T-helper 2 cell treated with Interferon-gamma antibody and Interleukin-4, amounts not matched to agents 5 μg/mL and 100 μg/mL, for 36 hours (primary cell): ENCODE measurements around the gene CPT1B.

ENCODE experiments used
- DNase-seq: peaks from one replicate; pipeline ENCODE4 v3.0.0; 2021; ENCODE audit warnings: low spot score
- H3K27ac Mint-ChIP-seq: one replicate; pipeline ENCODE4 v1.8.0; 2021; ENCODE audit warnings: mild to moderate bottlenecking, mixed read lengths
- H3K27me3 Mint-ChIP-seq: one replicate; pipeline ENCODE4 v1.8.0; 2021; ENCODE audit warnings: low read depth, mixed read lengths
- H3K36me3 Mint-ChIP-seq: one replicate; pipeline ENCODE4 v1.8.0; 2021; ENCODE audit warnings: low read depth, mixed read lengths
- H3K4me1 Mint-ChIP-seq: one replicate; pipeline ENCODE4 v1.8.0; 2021; ENCODE audit warnings: low read depth, mixed read lengths
- H3K4me3 Mint-ChIP-seq: one replicate; pipeline ENCODE4 v1.8.0; 2022; ENCODE audit warnings: mild to moderate bottlenecking, moderate library complexity, mixed read lengths
- H3K9me3 Mint-ChIP-seq: one replicate; pipeline ENCODE4 v1.8.0; 2021; ENCODE audit warnings: mixed read lengths

CPT1B gene

GRCh38 chr22:50530877-50531545, 47.2 kb downstream of the CPT1B start:
- peak overlapping the region; percentile 94 for H3K4me3 Mint-ChIP-seq

GRCh38 chr22:50530580-50530876, 47.7 kb downstream of the CPT1B start:
- no peak for DNase-seq
- H3K27me3 Mint-ChIP-seq: no peaks in the 10 kb centered on the region

More at GRCh38 chr22:50530877-50531545, 47.2 kb downstream of the CPT1B start:
- Mint-ChIP-seq H3K36me3 (peaks cover 13% of the 10 kb centered on the region), H3K27me3 (no peaks in the 10 kb centered on the region), H3K9me3 (no peaks in the 10 kb centered on the region), H3K4me1 (peaks cover 41% of the 10 kb centered on the region), H3K27ac (peak overlapping the region; percentile 99)
- DNase-seq: peak; percentile 86

GRCh38 chr22:50529897-50530579, 48.2 kb downstream of the CPT1B start, which contains the start of gene TYMP:
TYMP (minus strand) TSS chr22:50530012; CDS start chr22:50529709, 303 bp downstream.
- H3K27ac Mint-ChIP-seq: peak within 1 kb of the TSS; percentile 99
- H3K36me3 Mint-ChIP-seq: peaks cover 13% of the 10 kb centered on the region
- H3K4me3 Mint-ChIP-seq: peak within 1 kb of the TSS; percentile 94
- H3K4me1 Mint-ChIP-seq: peaks cover 41% of the 10 kb centered on the region
- peak; percentile 82 for DNase-seq
- no peaks in the 10 kb centered on the region for H3K9me3 Mint-ChIP-seq
- no peaks in the 10 kb centered on the region for H3K27me3 Mint-ChIP-seq

More at GRCh38 chr22:50530580-50530876, 47.7 kb downstream of the CPT1B start:
- Mint-ChIP-seq H3K4me3 (peak overlapping the region; percentile 94), H3K4me1 (peaks cover 41% of the 10 kb centered on the region), H3K27ac (peak overlapping the region; percentile 99), H3K9me3 (no peaks in the 10 kb centered on the region), H3K36me3 (peaks cover 13% of the 10 kb centered on the region)

- Mint-ChIP-seq H3K4me1 (peaks cover 44% of the 10 kb centered on the region), H3K27ac (peak overlapping the region; percentile 55), H3K4me3 (peak overlapping the region; percentile 66), H3K27me3 (no peaks in the 10 kb centered on the region), H3K36me3 (peaks cover 18% of the 10 kb centered on the region), H3K9me3 (no peaks in the 10 kb centered on the region)
- DNase-seq: no peak
These were observed 48.8 kb downstream of the CPT1B start for GRCh38 chr22:50529416-50529896.

GRCh38 chr22:50528682-50529415, 49.4 kb downstream of the CPT1B start:
- H3K27me3 Mint-ChIP-seq: no peaks in the 10 kb centered on the region

GRCh38 chr22:50527921-50528681, 50.1 kb downstream of the CPT1B start:
- Mint-ChIP-seq H3K27ac (peak overlapping the region; percentile 82), H3K9me3 (no peaks in the 10 kb centered on the region), H3K4me1 (peaks cover 34% of the 10 kb centered on the region), H3K4me3 (peak overlapping the region; percentile 82), H3K36me3 (peaks cover 25% of the 10 kb centered on the region), H3K27me3 (no peaks in the 10 kb centered on the region)
- no peak for DNase-seq

More at GRCh38 chr22:50528682-50529415, 49.4 kb downstream of the CPT1B start:
- H3K27ac Mint-ChIP-seq: peak overlapping the region; percentile 82
- no peaks in the 10 kb centered on the region for H3K9me3 Mint-ChIP-seq
- peaks cover 20% of the 10 kb centered on the region for H3K36me3 Mint-ChIP-seq
- H3K4me1 Mint-ChIP-seq: peaks cover 41% of the 10 kb centered on the region
- no peak for DNase-seq
- H3K4me3 Mint-ChIP-seq: peak overlapping the region; percentile 82

GRCh38 chr22:50526834-50527801, 51.1 kb downstream of the CPT1B start:
- Mint-ChIP-seq H3K27me3 (no peaks in the 10 kb centered on the region), H3K4me1 (peaks cover 28% of the 10 kb centered on the region), H3K36me3 (peaks cover 28% of the 10 kb centered on the region), H3K9me3 (no peaks in the 10 kb centered on the region), H3K4me3 (peak overlapping the region; percentile 82), H3K27ac (peak overlapping the region; percentile 82)
- peak; percentile 43 for DNase-seq

GRCh38 chr22:50526108-50526833, 52.0 kb downstream of the CPT1B start:
- Mint-ChIP-seq H3K36me3 (peaks cover 28% of the 10 kb centered on the region), H3K4me1 (peaks cover 28% of the 10 kb centered on the region), H3K27ac (peak overlapping the region; percentile 82), H3K4me3 (peak overlapping the region; percentile 82), H3K9me3 (no peaks in the 10 kb centered on the region), H3K27me3 (no peaks in the 10 kb centered on the region)
- peak; percentile 85 for DNase-seq

- Mint-ChIP-seq H3K4me3 (peak overlapping the region; percentile 96), H3K4me1 (peaks cover 28% of the 10 kb centered on the region), H3K27ac (peak overlapping the region; percentile 83), H3K36me3 (peaks cover 28% of the 10 kb centered on the region), H3K9me3 (no peaks in the 10 kb centered on the region), H3K27me3 (no peaks in the 10 kb centered on the region)
- no peak for DNase-seq
These were observed 52.4 kb downstream of the CPT1B start for GRCh38 chr22:50525858-50526107.

- H3K4me3 Mint-ChIP-seq: peak within 1 kb of the TSS; percentile 96
- DNase-seq: peak; percentile 99
- H3K36me3 Mint-ChIP-seq: peaks cover 27% of the 10 kb centered on the region
- H3K4me1 Mint-ChIP-seq: peaks cover 28% of the 10 kb centered on the region
- no peaks in the 10 kb centered on the region for H3K9me3 Mint-ChIP-seq
- H3K27me3 Mint-ChIP-seq: no peaks in the 10 kb centered on the region
- H3K27ac Mint-ChIP-seq: peak within 1 kb of the TSS; percentile 92
These were observed 52.9 kb downstream of the CPT1B start, which contains the start of gene SCO2 for GRCh38 chr22:50525104-50525857. SCO2 (minus strand) TSS chr22:50525598; CDS start chr22:50524411, 1,187 bp downstream.

- Mint-ChIP-seq H3K4me3 (peak overlapping the region; percentile 96), H3K27ac (peak overlapping the region; percentile 92), H3K4me1 (peaks cover 28% of the 10 kb centered on the region), H3K9me3 (no peaks in the 10 kb centered on the region), H3K36me3 (peaks cover 30% of the 10 kb centered on the region), H3K27me3 (no peaks in the 10 kb centered on the region)
- no peak for DNase-seq
These were observed 53.5 kb downstream of the CPT1B start for GRCh38 chr22:50524676-50525103.
